ENCODE results near the gene C10orf71. TPM values are rescaled to one million over a fixed set of nuclear protein-coding genes. Genes with fewer than 3 reads are reported as not detected.

Gene C10orf71
- total and polyA plus RNA-seq, 2 of the 8 experiments (the other 6 are each of a cell fraction or from before 2014, with no cell fraction given), result not detected

GRCh38 chr10:49325131-49325915, 26.4 kb downstream of the C10orf71 start:
- no peak overlapping the region for H3K4ac ChIP-seq (replicated peaks; ENCODE audit: insufficient read length, low read depth, low read length)
- no peak overlapping the region for H3K23ac ChIP-seq (ENCODE audit: insufficient read length)
- no peaks in the 10 kb centered on the region for H3K9me3 ChIP-seq (ENCODE audit: insufficient read depth in 2 of 2, low read depth in 1 of 2, low read length in 1 of 2)
- no peak overlapping the region for H2BK120ac ChIP-seq (replicated peaks; ENCODE audit: low read depth, low read length)
- ChIA-PET CTCF (ENCODE audit: partially characterized antibody) (interaction anchor here (0.7 to 4.4 kb wide), 25 partner anchors 10 to 413 kb away, joined by 3 to 22 read pairs (median 4); partner anchors contain the start of genes DRGX and ERCC6), POLR2A (ENCODE audit: partially characterized antibody) (interaction anchor here (0.7 to 0.8 kb wide), 2 partner anchors 10 to 37 kb away, joined by 3 read pairs; no protein-coding TSS in a partner anchor)
- no peak overlapping the region for H3K14ac ChIP-seq (ENCODE audit: insufficient read length)
- no peak overlapping the region for H3K9ac ChIP-seq (replicated peaks in 1 of 4; ENCODE audit: extremely low read depth in 1 of 4, low read depth in 3 of 4, low read length in 3 of 4)
- no peak overlapping the region for H2BK15ac ChIP-seq (ENCODE audit: low read length)
- H2AFZ ChIP-seq (ENCODE audit: low read length), result no peak overlapping the region
- H2BK12ac ChIP-seq (ENCODE audit: low read depth, low read length), result no peak overlapping the region
- no peak for TF ChIP-seq SAP30 (IDR thresholded peaks at IDR 0.05; ENCODE audit: insufficient read depth, insufficient replicate concordance, low read length)
- H3K4me1 ChIP-seq (replicated peaks in 1 of 4; ENCODE audit: control insufficient read depth in 3 of 4, insufficient read depth in 4 of 4, low read length in 3 of 4), result peaks cover 0 to 2% (median 0%) of the 10 kb centered on the region in 4 experiments; a peak in 1 of 7 replicates
- H3K18ac ChIP-seq (ENCODE audit: extremely low read depth, low read length), result no peak overlapping the region
- H2AK5ac ChIP-seq (ENCODE audit: low read depth, low read length), result no peak overlapping the region
- no peak overlapping the region for H3K4me3 ChIP-seq (ENCODE audit: extremely low read depth in 1 of 4, insufficient read depth in 2 of 4, low read depth in 3 of 4, low read length in 4 of 4)
- H3K56ac ChIP-seq (replicated peaks; ENCODE audit: insufficient read length, low read depth, low read length), result no peak overlapping the region
- H4K20me1 ChIP-seq (replicated peaks in 1 of 2; ENCODE audit: control insufficient read depth in 1 of 2, insufficient read depth in 2 of 2, low read length in 2 of 2), result no peaks in the 10 kb centered on the region
- DNase-seq (ENCODE audit: low read depth in 1 of 2, low spot score in 2 of 2) (no peak), FAIRE-seq (no peak)
- no peak overlapping the region for H3K4me2 ChIP-seq (ENCODE audit: insufficient read depth in 1 of 2, low read depth in 2 of 2, low read length in 2 of 2)
- H2BK5ac ChIP-seq (ENCODE audit: low read depth, low read length), result no peak overlapping the region
- H3K27me3 ChIP-seq (replicated peaks in 1 of 4; ENCODE audit: control insufficient read depth in 3 of 4, extremely low read depth in 1 of 4, insufficient read depth in 3 of 4, low read length in 3 of 4), result no peaks in the 10 kb centered on the region; a peak in 1 of 7 replicates
- no peak overlapping the region for H4K8ac ChIP-seq (ENCODE audit: extremely low read depth, insufficient read depth, low read length)
- 89% methylated on average over 20 of the region's 20 CpGs; no CpG with 5 or more reads in 1 of the 2 experiments for WGBS, 2 experiments (ENCODE audit: extremely low coverage in 1 of 2, insufficient coverage in 1 of 2, insufficient read length in 1 of 2, insufficient replicate concordance in 2 of 2, low coverage in 1 of 2, low lambda C conversion rate in 2 of 2, missing lambda C conversion rate in 1 of 2)
- no peak overlapping the region for H4K5ac ChIP-seq (ENCODE audit: insufficient read length, low read depth, low read length)
- H3K36me3 ChIP-seq (ENCODE audit: control insufficient read depth in 2 of 4, insufficient read depth in 4 of 4, low read length in 3 of 4), result no peaks in the 10 kb centered on the region
- H3K79me1 ChIP-seq (ENCODE audit: low read depth, low read length), result no peaks in the 10 kb centered on the region
- H3K79me2 ChIP-seq (ENCODE audit: control insufficient read depth in 1 of 2, insufficient read depth in 2 of 2, low read length in 2 of 2), result no peaks in the 10 kb centered on the region
- no peak overlapping the region for H2BK20ac ChIP-seq (ENCODE audit: low read length)
- H3K23me2 ChIP-seq (ENCODE audit: low read depth, low read length), result no peaks in the 10 kb centered on the region; the same call in 1 of the 2 replicates
- H4K91ac ChIP-seq (replicated peaks; ENCODE audit: insufficient read length, low read length), result no peak overlapping the region
- H3K27ac ChIP-seq (ENCODE audit: low read depth, low read length), result no peak overlapping the region
